ENCODE measurements around the gene CEACAM16. TPM values are rescaled to one million over a fixed set of nuclear protein-coding genes. Genes with fewer than 3 reads are reported as not detected.
"Not testable (repeated sequence)": the region's sequence is repeated elsewhere in the genome, so short reads cannot be mapped to it uniquely, and the experiment has no call there.

CEACAM16 gene
- polyA plus RNA-seq, 1 donor from 2014 or later = not detected

DNA sequence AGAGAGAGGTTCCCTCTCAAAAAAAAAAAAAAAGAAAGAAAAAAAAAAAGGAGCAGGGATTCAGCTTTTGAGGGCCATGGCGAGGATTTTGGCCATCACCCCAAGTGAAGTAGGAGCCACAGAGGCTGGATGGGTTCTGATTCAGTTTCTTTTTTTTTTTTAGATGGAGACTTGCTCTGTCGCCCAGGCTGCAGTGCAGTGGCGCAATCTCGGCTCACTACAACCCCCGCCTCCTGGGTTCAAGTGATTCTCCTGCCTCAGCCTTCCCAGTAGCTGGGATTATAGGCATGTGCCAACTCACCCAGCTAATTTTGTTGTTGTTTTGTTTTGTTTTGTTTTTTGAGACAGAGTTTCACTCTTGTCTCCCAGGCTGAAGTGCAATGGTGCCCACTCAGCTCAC is 22.4 kb downstream of the CEACAM16 start:
- H3K27me3 Mint-ChIP-seq = peaks cover 16% of the 10 kb centered on the region
- H3K27ac Mint-ChIP-seq = peak overlapping the region in 1 of 3 donors; percentile 57
- not testable (repeated sequence) for H3K4me3 Mint-ChIP-seq, H3K36me3 Mint-ChIP-seq, H3K9me3 Mint-ChIP-seq
- H3K4me1 Mint-ChIP-seq = peaks cover 8 to 18% (median 13%) of the 10 kb centered on the region in 3 donors

DNA sequence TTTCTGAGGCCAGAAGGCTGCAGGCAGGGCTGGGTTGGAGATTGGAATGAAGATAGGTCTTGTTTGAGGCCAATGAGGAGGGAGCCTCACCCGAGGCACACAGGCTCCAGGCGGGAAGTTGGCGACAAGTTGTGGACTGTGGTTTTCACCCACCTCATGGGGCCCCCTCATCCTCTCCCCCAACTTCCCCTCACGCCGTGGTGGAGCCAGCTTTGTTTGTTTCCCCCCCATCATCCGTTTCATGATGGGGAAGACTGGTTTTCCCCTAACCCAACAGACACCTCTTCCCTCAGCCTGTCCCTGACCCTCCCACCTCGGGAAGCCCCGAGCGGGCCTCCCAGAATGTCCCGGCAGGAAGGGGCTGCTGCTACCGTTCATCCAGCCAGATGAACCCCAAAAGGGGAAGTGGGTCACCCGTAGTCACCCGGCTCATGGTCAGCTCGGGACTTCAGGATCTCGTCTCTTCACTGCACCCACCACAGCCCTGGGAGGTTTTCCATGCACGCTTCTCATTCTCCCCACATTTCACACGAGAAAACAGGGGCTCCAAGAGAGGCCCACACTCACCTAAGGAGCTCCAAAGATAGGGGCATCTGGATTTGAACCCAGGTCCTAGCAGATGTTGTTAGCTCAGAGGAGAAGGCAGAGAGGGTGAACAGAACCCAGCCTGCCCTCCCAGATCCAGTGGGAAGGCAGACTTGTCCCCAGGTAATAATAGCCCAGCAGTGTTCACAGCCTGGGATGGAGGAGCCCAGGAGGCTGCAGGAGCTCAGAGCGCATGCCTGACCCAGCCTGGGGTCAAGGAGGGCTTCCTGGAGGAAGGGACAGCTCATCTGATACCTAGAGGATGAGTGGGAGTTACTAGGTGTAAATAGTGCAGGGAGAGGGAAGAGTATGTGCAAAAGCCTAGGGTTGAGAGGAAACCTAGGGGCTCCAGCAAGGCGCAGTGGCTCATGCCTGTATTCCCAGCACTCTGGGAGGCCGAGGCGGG is 23.5 kb downstream of the CEACAM16 start:
- Mint-ChIP-seq H3K27ac (peak overlapping the region in 1 of 3 donors; percentile 59), H3K36me3 (no peaks in the 10 kb centered on the region), H3K4me3 (peak overlapping the region in 1 of 4 donors; percentile 57), H3K27me3 (peaks cover 16% of the 10 kb centered on the region), H3K4me1 (peaks cover 8 to 18% (median 13%) of the 10 kb centered on the region in 3 donors), H3K9me3 (no peaks in the 10 kb centered on the region)

DNA sequence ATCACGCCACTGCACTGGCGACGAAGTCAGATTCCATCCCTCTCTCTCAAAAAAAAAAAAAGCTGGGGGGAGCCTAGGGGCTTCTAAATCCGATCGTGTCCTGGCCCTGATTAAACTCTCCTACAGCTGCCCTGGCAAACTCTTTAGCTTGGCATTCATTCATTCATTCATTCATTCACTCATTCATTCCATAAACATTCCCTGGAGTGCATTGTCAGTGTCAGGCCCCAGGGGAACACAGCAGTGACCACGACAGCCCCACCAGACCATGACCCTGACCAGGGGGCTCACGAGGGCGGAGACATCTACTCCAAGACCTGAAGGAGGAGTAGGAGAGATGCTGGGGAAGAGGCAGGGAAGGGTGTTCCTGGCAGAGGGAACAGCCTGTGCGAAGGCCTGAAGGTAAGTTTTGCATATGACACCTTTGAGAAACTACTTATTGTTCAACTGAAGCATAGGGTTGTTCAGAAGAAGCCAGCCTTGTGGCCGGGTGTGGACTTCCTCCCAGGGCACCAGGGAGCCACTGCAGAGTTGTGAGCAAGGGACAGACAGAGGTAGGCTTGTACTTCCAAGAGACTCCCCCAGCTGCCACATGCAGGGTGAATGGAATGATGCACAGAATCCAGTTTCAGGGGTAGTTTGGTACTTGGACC is 24.5 kb downstream of the CEACAM16 start:
- no peak overlapping the region for H3K27ac Mint-ChIP-seq
- H3K4me1 Mint-ChIP-seq = peaks cover 13 to 22% (median 15%) of the 10 kb centered on the region in 3 donors
- H3K27me3 Mint-ChIP-seq = peaks cover 16% of the 10 kb centered on the region
- H3K4me3 Mint-ChIP-seq = no peak overlapping the region
- no peaks in the 10 kb centered on the region for H3K36me3 Mint-ChIP-seq
- H3K9me3 Mint-ChIP-seq = no peaks in the 10 kb centered on the region

DNA sequence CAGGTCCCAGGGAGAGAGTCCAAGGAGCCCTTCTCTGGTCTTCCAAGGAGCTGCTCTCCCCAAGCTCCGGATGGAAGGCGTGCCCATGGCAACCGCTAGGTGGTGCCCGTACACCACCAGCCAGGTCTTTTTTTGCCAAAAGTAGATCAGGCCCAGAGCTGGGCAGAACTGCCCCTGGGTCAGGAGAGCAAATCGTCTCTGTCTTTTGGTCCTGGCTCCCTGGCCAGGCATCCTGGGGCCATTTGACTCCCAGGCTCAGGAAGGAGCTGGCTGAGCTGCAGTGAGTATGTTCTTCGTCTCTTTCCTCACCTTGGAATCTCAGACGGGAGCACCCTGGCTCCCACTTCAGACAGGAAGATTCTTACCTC is 25.0 kb downstream of the CEACAM16 start:
- Mint-ChIP-seq H3K4me3 (no peak overlapping the region), H3K27ac (peak overlapping the region in 1 of 3 donors; percentile 48), H3K27me3 (peaks cover 16% of the 10 kb centered on the region), H3K9me3 (no peaks in the 10 kb centered on the region), H3K4me1 (peaks cover 13 to 22% (median 15%) of the 10 kb centered on the region in 3 donors), H3K36me3 (no peaks in the 10 kb centered on the region)

DNA sequence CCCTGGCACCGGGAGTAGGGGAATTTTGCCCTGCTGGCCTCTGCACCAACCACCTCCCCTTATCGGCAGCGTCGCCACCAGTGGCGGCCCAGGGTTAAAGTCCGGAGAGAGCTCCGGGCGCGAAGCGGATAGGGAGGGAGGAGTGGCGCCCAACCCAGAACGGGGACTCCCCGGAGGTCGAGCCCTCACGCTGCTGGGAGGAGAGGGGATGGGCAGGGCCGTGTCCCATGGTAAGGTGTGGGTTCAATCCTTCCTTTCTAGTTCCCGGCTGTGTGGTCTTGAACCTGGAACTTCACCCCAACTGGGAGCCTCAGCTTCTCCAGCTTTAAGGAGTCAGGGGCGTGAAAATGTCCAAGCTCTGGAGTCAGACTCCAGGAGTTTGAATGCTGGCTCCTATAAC is 26.3 kb downstream of the CEACAM16 start:
- peaks cover 13 to 23% (median 22%) of the 10 kb centered on the region in 3 donors for H3K4me1 Mint-ChIP-seq
- no peak overlapping the region for H3K4me3 Mint-ChIP-seq

DNA sequence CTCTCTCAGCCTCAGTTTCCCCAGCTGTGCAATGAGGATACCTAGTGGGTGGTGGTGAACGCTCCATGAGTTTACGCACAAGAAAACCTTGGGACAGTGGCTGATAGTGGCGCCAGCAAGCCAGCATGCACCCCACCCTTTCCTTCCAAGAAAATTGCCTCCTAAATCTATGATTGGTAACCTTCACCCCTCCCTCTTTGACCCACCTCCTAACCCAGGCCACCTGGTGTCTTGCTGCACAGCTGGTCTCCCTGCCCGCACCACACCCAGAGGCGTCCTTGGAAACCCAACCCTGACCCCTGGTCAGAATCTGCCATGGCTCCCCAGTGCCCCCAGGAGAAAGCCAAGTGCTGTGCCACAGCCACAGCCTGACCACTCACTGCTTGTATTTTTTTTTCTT is 26.7 kb downstream of the CEACAM16 start:
- Mint-ChIP-seq H3K4me3 (no peak overlapping the region), H3K36me3 (no peaks in the 10 kb centered on the region), H3K4me1 (peaks cover 13 to 22% (median 22%) of the 10 kb centered on the region in 3 donors), H3K27ac (no peak overlapping the region), H3K27me3 (peaks cover 14% of the 10 kb centered on the region), H3K9me3 (no peaks in the 10 kb centered on the region)

More for the DNA sequence above, 26.3 kb downstream of the CEACAM16 start:
- Mint-ChIP-seq H3K9me3 (no peaks in the 10 kb centered on the region), H3K27ac (no peak overlapping the region), H3K36me3 (no peaks in the 10 kb centered on the region), H3K27me3 (peaks cover 17% of the 10 kb centered on the region)

DNA sequence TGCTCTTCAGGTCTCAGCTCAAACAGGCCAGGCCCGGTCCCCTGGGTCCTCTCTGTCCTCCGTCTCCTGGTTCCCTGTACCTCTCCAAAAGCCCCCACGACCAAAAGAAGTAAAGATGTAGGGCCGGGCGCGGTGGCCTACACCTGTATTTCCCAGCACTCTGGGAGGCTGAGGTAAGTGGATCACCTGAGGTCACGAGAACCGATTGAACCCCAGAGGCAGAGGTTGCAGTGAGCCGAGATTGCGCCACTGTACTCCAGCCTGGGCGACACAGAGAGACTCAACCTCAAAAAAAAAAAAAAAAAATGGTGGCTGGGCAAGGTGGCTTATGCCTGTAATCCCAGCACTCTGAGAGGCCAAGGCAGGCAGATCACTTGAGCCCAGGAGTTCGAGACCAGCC is 27.5 kb downstream of the CEACAM16 start:
- H3K27me3 Mint-ChIP-seq = peaks cover 13% of the 10 kb centered on the region
- H3K4me1 Mint-ChIP-seq = peaks cover 13 to 23% (median 19%) of the 10 kb centered on the region in 3 donors
- peak overlapping the region in 1 of 3 donors; percentile 69 for H3K27ac Mint-ChIP-seq
- no peaks in the 10 kb centered on the region for H3K9me3 Mint-ChIP-seq
- H3K36me3 Mint-ChIP-seq = no peaks in the 10 kb centered on the region
- H3K4me3 Mint-ChIP-seq = peak overlapping the region in 1 of 4 donors; percentile 60

DNA sequence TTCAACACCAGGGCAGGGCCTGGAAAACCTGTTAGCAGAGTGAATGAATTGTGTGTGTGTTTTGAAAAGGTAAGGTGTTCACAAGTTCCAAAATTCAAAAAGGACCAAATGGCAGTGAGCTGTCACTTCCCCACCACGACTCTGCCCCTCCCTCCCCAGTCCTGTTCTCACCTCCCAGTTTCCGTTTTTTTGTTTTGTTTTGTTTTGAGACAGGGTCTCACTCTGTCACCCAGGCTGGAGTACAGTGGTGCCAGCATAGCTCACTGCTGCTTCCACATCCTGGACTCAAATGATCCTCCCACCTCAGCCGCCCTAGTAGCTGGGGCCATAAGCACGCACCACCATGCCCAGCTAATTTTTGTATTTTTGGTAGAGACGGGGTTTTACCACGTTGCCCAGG is 29.2 kb downstream of the CEACAM16 start:
- peak overlapping the region in 2 of 4 donors; percentile 14 to 43 for H3K4me3 Mint-ChIP-seq
- H3K27me3 Mint-ChIP-seq = peaks cover 7% of the 10 kb centered on the region
- no peaks in the 10 kb centered on the region for H3K36me3 Mint-ChIP-seq
- H3K4me1 Mint-ChIP-seq = peaks cover 13 to 23% (median 13%) of the 10 kb centered on the region in 3 donors
- H3K27ac Mint-ChIP-seq = no peak overlapping the region
- no peaks in the 10 kb centered on the region for H3K9me3 Mint-ChIP-seq

DNA sequence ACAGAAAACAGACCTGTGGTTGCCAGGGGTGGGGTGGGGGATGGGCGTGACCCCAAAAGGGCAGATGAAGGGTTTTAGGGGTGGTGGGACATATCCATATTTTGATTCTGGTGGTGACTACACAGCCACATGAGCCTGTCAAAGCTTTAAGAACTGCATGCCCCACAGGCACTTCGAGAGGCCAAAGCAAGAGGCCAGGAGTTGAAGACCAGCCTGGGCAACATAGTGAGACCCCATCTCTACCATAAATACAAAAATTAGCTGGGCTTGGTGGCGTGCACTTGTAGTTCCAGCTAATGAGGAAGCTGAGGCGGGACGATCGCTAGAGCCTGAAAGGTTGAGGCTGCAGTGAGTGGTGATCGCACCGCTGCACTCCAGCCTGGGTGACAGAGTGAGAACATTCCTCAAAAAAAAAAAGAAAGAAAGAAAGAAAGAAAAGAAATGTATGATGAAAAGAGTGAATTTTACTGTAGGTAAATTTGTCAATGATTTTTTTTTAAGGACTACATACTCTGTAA is 30.6 kb downstream of the CEACAM16 start:
- no peaks in the 10 kb centered on the region for H3K9me3 Mint-ChIP-seq
- no peaks in the 10 kb centered on the region for H3K36me3 Mint-ChIP-seq
- peak overlapping the region in 1 of 3 donors; percentile 50 for H3K27ac Mint-ChIP-seq
- H3K4me3 Mint-ChIP-seq = peak overlapping the region in 1 of 4 donors; percentile 82
- peaks cover under 1 to 15% (median 6%) of the 10 kb centered on the region in 3 donors for H3K4me1 Mint-ChIP-seq
- H3K27me3 Mint-ChIP-seq = peaks cover 8% of the 10 kb centered on the region

DNA sequence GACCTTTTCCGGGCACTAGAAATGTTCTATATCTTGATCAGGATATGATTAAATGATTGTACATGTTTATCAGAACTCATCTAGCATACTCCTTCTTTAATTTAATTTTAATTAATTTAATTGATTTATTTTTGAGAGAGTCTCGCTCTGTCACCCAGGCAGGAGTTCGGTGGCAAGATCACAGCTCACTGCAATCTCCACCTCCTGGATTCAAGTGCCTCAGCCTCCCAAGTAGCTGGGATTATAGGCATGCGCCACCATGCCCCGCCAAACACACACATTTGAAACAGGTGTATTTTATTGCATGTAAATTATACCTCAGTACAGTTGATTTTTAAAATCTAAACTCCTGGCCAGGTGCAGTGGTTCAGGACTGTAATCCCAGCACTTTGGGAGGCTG is 32.1 kb downstream of the CEACAM16 start:
- Mint-ChIP-seq H3K27ac (no peak overlapping the region), H3K9me3 (no peaks in the 10 kb centered on the region), H3K4me1 (peaks cover 0 to 15% (median 6%) of the 10 kb centered on the region in 3 donors), H3K36me3 (no peaks in the 10 kb centered on the region), H3K27me3 (peaks cover 5% of the 10 kb centered on the region), H3K4me3 (no peak overlapping the region)

DNA sequence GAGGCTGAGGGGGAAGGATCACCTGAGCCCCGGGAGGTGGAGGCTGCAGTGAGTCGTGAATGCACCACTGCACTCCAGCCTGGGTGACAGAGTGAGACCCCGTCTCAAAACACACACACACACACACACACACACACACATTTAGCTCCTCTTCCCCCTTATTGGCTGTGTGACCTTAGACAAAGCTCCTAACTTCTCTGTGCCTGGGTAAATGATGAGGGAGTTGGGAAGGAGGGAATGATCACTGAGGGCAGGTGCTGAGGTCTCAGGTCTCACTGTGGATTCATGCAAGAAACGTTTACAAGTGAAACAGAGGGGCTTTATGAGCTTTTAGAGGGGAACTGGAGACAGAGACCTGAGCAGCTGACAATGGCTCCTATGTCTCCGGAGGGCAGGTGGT is 32.7 kb downstream of the CEACAM16 start:
- Mint-ChIP-seq H3K27me3 (peaks cover 5% of the 10 kb centered on the region), H3K4me1 (peaks cover 0 to 17% (median 6%) of the 10 kb centered on the region in 3 donors), H3K4me3 (no peak overlapping the region), H3K27ac (no peak overlapping the region), H3K36me3 (no peaks in the 10 kb centered on the region), H3K9me3 (no peaks in the 10 kb centered on the region)

DNA sequence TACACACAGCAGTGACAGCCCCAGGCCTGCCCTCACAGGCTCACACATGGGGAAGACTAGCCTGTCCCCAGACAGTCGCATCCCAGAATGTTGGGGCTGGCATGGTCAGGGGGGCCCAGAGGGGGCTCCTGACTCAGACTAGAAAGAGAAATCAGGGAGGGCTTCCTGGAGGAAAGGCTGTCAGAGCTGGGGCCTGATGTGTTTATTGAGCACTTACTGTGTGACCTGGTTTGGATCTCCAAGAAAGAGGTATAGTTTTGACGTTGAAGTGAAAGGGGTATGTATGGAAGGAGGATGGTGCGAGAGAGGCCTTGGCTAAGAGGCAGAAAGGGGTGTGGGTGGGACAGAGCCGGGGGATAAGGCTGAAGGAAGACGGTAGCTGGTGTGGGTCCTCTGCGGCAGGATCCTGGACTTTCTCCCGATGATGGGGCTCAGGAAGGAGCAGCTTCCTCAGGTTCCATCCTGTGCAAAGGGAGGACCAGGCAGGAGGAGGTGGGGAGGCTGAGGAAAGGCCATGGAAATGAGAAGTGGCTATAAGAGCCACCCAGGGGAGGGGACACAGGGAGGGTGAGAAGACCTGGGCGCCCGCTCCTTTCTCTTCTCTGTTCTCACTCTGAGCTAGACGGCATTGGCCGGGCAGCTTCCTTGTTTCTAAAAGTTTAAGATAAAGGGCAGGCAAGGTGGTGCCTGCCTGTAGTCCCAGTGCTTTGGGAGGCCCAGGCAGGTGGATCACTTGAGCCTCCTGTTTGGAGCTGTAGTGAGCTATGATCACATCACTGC is 33.5 kb downstream of the CEACAM16 start:
- Mint-ChIP-seq H3K27me3 (peaks cover 5% of the 10 kb centered on the region), H3K27ac (no peak overlapping the region), H3K9me3 (no peaks in the 10 kb centered on the region), H3K36me3 (no peaks in the 10 kb centered on the region), H3K4me1 (peaks cover 0 to 21% (median 6%) of the 10 kb centered on the region in 3 donors), H3K4me3 (no peak overlapping the region)

DNA sequence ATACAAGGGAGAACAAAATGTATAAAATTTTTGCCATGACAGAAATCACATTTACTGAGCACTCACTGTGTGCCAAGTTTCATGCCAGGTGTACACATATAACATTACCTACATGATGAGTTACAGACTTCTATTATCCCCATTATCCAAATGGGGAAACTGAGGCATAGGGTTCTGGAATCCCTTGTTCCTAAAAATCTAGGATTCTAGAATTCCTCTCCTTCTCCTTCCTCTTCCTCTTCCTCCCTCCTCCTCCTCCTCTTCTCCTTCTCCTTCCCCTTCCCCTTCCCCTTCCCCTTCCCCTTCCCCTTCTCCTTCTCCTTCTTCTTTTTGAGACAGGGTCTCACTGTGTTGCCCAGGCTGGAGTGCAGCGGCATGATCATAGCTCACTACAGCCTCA is 35.4 kb downstream of the CEACAM16 start:
- Mint-ChIP-seq H3K9me3 (no peaks in the 10 kb centered on the region), H3K27me3 (peaks cover 5% of the 10 kb centered on the region), H3K27ac (no peak overlapping the region), H3K36me3 (no peaks in the 10 kb centered on the region), H3K4me3 (peak overlapping the region in 1 of 4 donors; percentile 39), H3K4me1 (peaks cover 0 to 12% (median 2%) of the 10 kb centered on the region in 3 donors)

DNA sequence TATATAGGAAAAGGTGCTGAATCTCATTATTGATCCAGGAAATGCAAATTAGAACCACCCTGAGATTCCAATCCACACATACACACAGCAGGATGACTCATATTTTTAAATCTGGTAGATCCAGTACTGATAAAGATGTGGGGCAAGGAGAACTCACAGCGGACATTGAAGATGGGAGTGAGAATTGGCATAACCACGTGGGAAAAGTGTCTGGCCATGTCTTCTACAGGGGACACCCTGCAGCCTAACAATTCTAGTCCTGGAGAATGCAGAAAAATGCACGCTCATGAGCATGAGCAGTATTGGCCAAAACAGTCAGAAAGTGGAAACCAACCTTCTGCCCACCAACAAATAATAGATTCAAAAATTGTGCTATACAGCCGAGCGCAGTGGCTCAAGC is 36.1 kb downstream of the CEACAM16 start:
- Mint-ChIP-seq H3K27ac (no peak overlapping the region), H3K36me3 (no peaks in the 10 kb centered on the region), H3K27me3 (peaks cover 4% of the 10 kb centered on the region), H3K4me3 (no peak overlapping the region), H3K4me1 (peaks cover 0 to 8% (median 0%) of the 10 kb centered on the region in 3 donors), H3K9me3 (no peaks in the 10 kb centered on the region)
